ENCODE data around the gene TGFB2.

Gene TGFB2

GRCh38 chr1:218433744-218434143, 88.6 kb downstream of the TGFB2 start:
- DNase-seq: no peak

GRCh38 chr1:218435528-218435927, 90.4 kb downstream of the TGFB2 start:
- DNase-seq: no peak

GRCh38 chr1:218436346-218436745, 91.2 kb downstream of the TGFB2 start:
- DNase-seq: no peak

GRCh38 chr1:218436997-218437396, 91.9 kb downstream of the TGFB2 start:
- DNase-seq: no peak

- no peak for DNase-seq
Observed at GRCh38 chr1:218439541-218440295, 94.6 kb downstream of the TGFB2 start.

GRCh38 chr1:218443255-218443654, 98.1 kb downstream of the TGFB2 start:
- no peak for DNase-seq

- DNase-seq: no peak
Observed at GRCh38 chr1:218444173-218444572, 99.0 kb downstream of the TGFB2 start.

GRCh38 chr1:218444588-218444987, 99.5 kb downstream of the TGFB2 start:
- DNase-seq: no peak

GRCh38 chr1:218447010-218447689, 102.0 kb downstream of the TGFB2 start:
- no peak for DNase-seq

GRCh38 chr1:218451415-218451814, 106.3 kb downstream of the TGFB2 start:
- DNase-seq: no peak

GRCh38 chr1:218454700-218455282, 109.7 kb downstream of the TGFB2 start:
- DNase-seq: no peak

GRCh38 chr1:218456444-218456843, 111.3 kb downstream of the TGFB2 start:
- DNase-seq: no peak

GRCh38 chr1:218459450-218459849, 114.3 kb downstream of the TGFB2 start:
- no peak for DNase-seq

GRCh38 chr1:218459878-218460711, 115.0 kb downstream of the TGFB2 start:
- DNase-seq: no peak

GRCh38 chr1:218461351-218461750, 116.2 kb downstream of the TGFB2 start:
- DNase-seq: no peak

GRCh38 chr1:218462116-218462515, 117.0 kb downstream of the TGFB2 start:
- no peak for DNase-seq

- no peak for DNase-seq
Observed at GRCh38 chr1:218462587-218462986, 117.5 kb downstream of the TGFB2 start.

GRCh38 chr1:218463194-218464156, 118.3 kb downstream of the TGFB2 start:
- DNase-seq: no peak

- DNase-seq: no peak
Observed at GRCh38 chr1:218464871-218465270, 119.7 kb downstream of the TGFB2 start.

GRCh38 chr1:218466341-218467010, 121.3 kb downstream of the TGFB2 start:
- DNase-seq: no peak
